ENCODE data around the gene AADAC.

DNA sequence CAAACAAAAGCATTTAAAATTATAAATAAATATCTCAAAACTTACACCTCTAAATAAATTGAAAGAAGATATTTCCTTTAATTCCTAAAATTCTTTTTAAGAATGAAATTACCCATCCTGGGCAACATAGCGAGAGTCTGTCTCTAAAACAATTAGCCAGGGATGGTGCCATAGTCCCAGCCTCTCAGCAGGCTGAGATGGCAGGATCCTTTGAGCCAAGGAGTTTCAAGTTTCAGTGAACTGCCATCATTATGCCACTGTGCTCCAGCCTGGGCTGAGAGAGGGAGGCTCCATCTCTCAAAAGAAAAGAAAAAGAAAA lies 25.4 kb downstream of the AADAC start:
- TF ChIP-seq, protein P1, sequence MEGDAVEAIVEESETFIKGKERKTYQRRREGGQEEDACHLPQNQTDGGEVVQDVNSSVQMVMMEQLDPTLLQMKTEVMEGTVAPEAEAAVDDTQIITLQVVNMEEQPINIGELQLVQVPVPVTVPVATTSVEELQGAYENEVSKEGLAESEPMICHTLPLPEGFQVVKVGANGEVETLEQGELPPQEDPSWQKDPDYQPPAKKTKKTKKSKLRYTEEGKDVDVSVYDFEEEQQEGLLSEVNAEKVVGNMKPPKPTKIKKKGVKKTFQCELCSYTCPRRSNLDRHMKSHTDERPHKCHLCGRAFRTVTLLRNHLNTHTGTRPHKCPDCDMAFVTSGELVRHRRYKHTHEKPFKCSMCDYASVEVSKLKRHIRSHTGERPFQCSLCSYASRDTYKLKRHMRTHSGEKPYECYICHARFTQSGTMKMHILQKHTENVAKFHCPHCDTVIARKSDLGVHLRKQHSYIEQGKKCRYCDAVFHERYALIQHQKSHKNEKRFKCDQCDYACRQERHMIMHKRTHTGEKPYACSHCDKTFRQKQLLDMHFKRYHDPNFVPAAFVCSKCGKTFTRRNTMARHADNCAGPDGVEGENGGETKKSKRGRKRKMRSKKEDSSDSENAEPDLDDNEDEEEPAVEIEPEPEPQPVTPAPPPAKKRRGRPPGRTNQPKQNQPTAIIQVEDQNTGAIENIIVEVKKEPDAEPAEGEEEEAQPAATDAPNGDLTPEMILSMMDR (conservative IDR thresholded peaks at IDR 0.05 in 1 of 2, IDR thresholded peaks at IDR 0.05 in 1 of 2; ENCODE audit: low read depth in 1 of 2, low read length in 2 of 2) = no peak
- TF ChIP-seq EZH2 (IDR thresholded peaks at IDR 0.05; ENCODE audit: low read length, missing control alignments) = no peak
